IPS-NIHi11 (cell line): Measurements from ENCODE around the gene CSPG4.

ENCODE experiments used
- DNase-seq: peaks from one replicate; pipeline ENCODE4 v3.0.0; 2012; ENCODE audit warnings: mixed read lengths, low spot score

Gene CSPG4

GRCh38 chr15:75669191-75669878 lies 43.3 kb downstream of the CSPG4 start:
- no peak for DNase-seq

DNA sequence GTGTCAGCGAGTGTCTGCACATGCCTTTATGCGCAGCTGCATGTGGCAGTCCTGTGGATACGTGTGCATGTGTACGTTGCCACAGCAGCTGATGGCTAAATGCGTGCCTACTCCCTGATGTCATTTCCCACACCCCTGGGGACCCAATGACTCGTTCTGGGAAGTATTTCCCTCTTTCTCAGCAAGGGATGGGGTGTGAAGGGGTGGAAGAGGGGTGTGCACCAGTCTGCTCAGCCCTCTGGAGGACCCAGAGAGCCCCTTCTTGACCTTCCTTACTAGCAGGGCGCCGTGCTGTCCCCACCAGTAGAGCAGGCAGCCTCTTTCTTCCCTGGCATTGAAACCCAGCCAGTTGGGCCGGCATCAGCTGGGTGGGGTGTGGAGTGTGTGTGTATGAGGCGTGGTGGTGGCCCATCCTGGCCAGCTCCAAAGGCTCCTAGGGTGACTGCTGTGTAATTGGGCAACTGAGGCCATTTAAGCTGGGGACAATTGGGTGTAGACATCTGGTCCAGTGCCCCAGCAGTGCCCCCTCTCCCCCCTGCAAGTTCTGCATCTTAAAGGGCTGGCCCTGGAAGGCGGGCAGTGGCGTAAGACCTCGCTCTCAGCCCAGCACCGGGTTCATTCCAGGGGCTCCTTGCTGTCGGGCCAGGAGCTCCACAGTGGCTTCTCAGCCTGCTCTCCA lies 45.7 kb downstream of the CSPG4 start:
- DNase-seq: peak; percentile 49

- no peak for DNase-seq
Observed at GRCh38 chr15:75663931-75664421, 48.7 kb downstream of the CSPG4 start.

GRCh38 chr15:75662823-75663519 lies 49.7 kb downstream of the CSPG4 start:
- DNase-seq: no peak

DNA sequence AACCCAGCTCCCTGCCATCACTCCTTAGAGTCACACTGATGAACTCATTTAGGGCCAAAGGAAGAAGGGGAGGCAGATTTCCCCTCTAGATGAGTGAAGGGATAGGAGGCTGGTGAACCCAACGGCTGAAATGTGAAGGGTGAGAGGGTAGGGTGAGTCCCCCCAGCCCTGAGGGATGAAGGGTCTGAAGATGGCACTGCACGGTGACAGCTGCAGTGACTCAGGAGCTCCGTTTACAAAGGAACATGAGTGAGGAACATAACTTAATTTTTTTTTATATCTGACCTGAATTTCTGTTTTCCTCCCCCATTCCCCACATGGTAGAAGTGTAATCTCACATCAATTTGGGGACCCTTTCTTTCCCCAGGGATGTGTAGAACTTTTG lies 50.9 kb downstream of the CSPG4 start:
- no peak for DNase-seq

- DNase-seq: peak; percentile 88
Observed at GRCh38 chr15:75661100-75661755, 51.4 kb downstream of the CSPG4 start.

DNA sequence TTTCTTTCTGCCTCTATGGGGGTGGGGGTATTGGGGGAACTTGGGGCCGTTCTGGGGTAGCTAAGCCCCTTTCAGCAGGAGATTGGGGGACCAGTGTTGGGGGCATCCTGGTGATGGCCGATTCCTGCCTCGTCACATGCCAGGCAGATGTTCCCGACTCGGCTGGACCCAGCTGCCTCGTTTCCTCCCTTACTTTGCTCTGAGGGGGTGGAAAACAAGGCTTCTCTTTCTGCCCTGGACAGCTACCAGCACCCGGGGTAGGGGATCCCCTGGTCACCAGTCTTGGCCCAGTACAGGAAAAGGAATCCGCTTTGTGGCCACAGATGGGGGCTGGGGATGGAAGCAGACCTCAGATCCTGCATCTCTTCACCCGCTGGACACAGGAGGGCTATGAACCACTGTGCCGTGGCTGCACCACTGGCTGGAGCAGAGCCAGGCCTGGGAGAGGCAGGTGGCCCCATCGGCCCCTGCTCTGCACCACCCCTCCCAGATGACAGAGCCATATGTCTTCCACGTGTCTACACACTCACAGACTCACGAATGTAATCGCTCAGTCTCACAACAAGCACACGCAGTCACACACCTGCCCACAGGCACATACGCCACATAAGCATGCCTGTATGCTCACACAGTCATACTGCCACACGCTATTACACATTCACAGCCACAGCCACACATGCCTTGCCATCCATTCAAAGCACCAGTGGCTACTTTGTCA lies 52.6 kb downstream of the CSPG4 start:
- no peak for DNase-seq

GRCh38 chr15:75659141-75659771 lies 53.4 kb downstream of the CSPG4 start:
- DNase-seq: no peak

DNA sequence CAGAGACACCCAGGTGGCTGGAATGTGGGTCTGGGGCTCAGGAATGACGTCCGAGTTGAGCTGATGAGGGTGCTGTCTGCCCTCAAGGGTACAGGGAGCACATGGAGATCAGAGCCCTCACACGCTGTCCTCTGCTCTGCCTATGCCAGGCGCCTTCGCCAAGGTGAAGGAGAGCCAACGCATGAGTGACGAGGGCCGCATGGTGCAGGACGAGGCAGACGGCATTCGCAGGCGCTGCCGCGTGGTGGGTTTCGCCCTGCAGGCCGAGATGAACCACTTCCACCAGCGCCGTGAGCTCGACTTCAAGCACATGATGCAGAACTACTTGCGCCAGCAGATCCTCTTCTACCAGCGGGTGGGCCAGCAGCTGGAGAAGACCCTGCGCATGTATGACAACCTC lies 55.8 kb downstream of the CSPG4 start:
- no peak for DNase-seq

DNA sequence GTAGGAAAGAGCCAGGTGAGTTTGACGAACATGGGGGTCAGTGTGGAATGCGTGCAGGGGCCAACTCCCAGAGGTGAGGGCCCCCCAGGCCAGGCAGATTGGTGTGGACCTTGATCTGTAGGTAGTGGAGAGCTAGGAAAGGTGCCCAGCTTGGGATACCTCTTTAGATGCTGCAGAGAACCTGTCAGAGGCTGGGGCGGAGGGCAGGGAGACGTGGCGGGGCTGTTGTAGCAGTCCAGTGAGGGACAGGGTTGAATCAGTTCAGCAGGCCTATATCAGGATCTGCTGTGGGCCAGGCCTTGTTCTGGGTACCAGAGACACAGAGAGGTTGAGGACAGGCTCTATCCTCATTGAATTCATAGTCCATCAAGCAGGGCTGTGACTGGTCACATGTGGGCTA lies 56.3 kb downstream of the CSPG4 start:
- no peak for DNase-seq

- DNase-seq: no peak
Observed at GRCh38 chr15:75655931-75656330, 56.7 kb downstream of the CSPG4 start.

- DNase-seq: no peak
Observed at GRCh38 chr15:75654201-75654907, 58.3 kb downstream of the CSPG4 start.

- no peak for DNase-seq
Observed at GRCh38 chr15:75653347-75653913, 59.2 kb downstream of the CSPG4 start.

- no peak for DNase-seq
Observed at GRCh38 chr15:75651810-75652543, 60.7 kb downstream of the CSPG4 start.

DNA sequence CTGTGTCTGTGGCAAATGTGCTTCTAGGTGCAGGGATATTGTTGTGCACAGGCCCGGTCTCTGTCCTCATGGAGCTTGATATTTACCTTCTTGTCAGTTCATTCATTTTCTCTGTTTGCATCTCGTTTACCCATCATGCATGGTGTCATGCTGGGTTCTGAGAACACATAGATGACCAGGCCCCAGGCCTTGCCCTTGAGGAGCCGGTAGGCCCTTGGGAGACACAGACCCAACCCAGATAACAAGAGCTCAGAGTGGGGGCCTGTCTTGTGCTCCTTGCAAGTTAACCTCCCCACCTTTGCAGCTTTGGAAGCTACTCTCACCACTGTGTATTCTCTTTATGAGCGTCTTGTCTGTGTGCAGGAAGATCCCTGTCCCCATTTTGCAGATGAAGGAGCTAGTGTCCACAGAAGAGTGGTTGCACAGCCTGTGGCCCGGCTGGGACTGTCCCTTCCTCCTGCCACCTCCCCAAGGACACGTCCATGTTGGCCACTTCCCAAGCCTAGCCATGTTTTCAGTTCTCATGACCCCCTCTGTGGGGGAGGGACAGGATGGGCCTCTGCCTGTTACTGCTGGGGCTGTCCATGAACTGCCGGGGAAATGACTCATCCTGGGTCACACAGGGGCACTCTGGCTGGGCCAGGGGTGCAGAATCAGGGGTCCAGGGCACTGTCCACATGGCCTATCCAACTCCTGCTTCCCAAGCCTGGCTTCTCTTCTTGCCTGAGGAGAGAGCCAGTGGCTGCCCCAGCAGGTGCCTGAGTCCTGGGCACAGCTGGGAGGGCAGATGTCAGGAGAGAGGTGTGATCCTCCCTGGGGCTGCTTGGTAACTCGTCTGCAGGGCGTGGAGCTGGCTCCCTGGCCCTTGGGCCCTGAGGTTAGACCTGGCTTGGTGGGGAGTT lies 61.5 kb downstream of the CSPG4 start:
- DNase-seq: no peak

DNA sequence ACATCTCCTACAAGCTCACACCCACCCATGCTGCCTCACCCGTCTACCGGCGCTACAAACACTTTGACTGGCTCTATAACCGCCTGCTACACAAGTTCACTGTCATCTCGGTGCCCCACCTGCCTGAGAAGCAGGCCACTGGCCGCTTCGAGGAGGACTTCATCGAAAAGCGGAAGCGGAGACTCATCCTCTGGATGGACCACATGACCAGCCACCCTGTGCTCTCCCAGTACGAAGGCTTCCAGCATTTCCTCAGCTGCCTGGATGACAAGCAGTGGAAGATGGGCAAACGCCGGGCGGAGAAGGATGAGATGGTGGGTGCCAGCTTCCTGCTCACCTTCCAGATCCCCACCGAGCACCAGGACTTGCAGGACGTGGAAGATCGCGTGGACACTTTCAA lies 62.8 kb downstream of the CSPG4 start:
- DNase-seq: no peak

GRCh38 chr15:75649045-75649761 lies 63.4 kb downstream of the CSPG4 start:
- DNase-seq: no peak
